HepG2 (cell line): Measurements from ENCODE around the gene CCK.

Experiments used
- HIVEP1 ChIP-seq: sonication (generic); formaldehyde crosslinking; IDR thresholded peaks from 2 replicates; pipeline ENCODE4 v1.4.0; 2020; ENCODE audit warnings: mild to moderate bottlenecking, missing genetic modification reagents
- PHF21A ChIP-seq: sonication (generic); formaldehyde crosslinking; IDR thresholded peaks from 2 replicates; pipeline ENCODE4 v1.5.0; 2020; ENCODE audit warnings: mild to moderate bottlenecking, missing genetic modification reagents
- SIX1 ChIP-seq: sonication (generic); formaldehyde crosslinking; IDR thresholded peaks from 2 replicates; pipeline ENCODE4 v1.4.0; 2020; ENCODE audit warnings: missing genetic modification reagents, borderline replicate concordance
- SMC3 ChIP-seq: IDR thresholded peaks from 2 replicates; pipeline ENCODE4 v1.6.1; 2011; ENCODE audit warnings: low read length, improper control_type of control experiment

DNA sequence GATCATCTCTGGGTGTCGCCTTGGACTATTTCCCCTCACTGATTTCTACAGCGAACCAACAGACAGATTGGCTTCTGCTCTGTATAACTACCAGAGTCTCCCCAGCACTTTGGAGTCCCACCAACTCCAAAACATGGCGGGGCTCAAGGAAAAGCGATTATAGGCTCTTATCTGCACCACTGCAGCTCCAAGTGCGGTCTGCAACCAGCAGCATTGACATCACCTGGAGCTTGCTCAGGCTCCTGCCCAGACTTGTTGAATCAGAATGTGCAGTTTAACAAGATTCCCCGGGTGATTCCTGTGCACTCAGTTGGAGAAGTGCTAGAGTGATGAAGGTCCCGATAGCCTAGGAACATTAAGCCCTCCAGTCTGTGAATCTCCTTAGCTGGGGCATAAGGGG, 9.0 kb downstream of the CCK start:
- TF ChIP-seq SIX1 = no peak
- TF ChIP-seq SMC3 = no peak
- no peak for TF ChIP-seq PHF21A (CRISPR knock-in tag)
- no peak for TF ChIP-seq HIVEP1 (CRISPR knock-in tag)
